ENCODE data around the gene MAT2A. TPM values are rescaled to one million over a fixed set of nuclear protein-coding genes. Genes with fewer than 3 reads are reported as not detected.

Gene MAT2A
- polyA plus RNA-seq, 1 donor (not counting 4 experiments of a cell fraction or from before 2014, with no cell fraction given): 353 TPM

DNA sequence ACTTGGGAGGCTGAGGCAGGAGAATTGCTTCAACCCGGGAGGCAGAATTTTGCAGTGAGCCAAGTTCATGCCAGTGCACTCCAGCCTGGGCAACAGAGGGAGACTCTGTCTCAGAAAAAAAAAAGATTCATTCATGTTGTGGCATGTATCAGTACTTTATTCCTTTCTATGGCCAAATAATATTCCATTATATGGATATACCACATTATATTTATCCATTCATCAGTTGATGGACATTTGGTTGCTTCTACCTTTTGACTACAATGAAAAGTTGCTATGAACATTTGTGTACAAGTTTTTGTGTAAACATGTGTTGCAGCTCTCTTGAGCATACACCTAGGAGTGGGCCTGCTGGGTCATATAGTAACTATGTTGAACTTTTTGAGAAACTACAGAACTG, 9.2 kb upstream of the MAT2A start:
- no peaks in the 10 kb centered on the region for H3K9me3 ChIP-seq (ENCODE audit: control insufficient read depth, low read depth, low read length)
- no peaks in the 10 kb centered on the region for H3K79me2 ChIP-seq (ENCODE audit: control insufficient read depth, insufficient read depth, low read length)
- DNase-seq (ENCODE audit: low read depth, low spot score): no peak
- no peak overlapping the region for H3K4me3 ChIP-seq (ENCODE audit: control insufficient read depth in 2 of 3, extremely low read depth in 1 of 3, insufficient read depth in 2 of 3, low read depth in 1 of 3, low read length in 3 of 3)
- H3K4me1 ChIP-seq (ENCODE audit: control insufficient read depth, extremely low read depth, insufficient read depth, low read length): peaks cover 2% of the 10 kb centered on the region
- no peaks in the 10 kb centered on the region for H3K36me3 ChIP-seq (ENCODE audit: control insufficient read depth in 2 of 2, extremely low read depth in 1 of 2, insufficient read depth in 2 of 2, low read length in 2 of 2)
- H4K20me1 ChIP-seq (ENCODE audit: control insufficient read depth, extremely low read depth, insufficient read depth, low read length): no peaks in the 10 kb centered on the region
- H3K4me2 ChIP-seq (ENCODE audit: control insufficient read depth, extremely low read depth, insufficient read depth, low read depth, low read length): no peak overlapping the region
- H3K9me1 ChIP-seq (ENCODE audit: control insufficient read depth, extremely low read depth, insufficient read depth, low read length): no peaks in the 10 kb centered on the region
- H3K27ac ChIP-seq (ENCODE audit: control insufficient read depth, insufficient read depth, low read length): no peak overlapping the region
- H3K9ac ChIP-seq (ENCODE audit: control insufficient read depth, extremely low read depth, insufficient read depth, low read length): no peak overlapping the region
- dilution Hi-C loops (cut with MboI; ENCODE audit: extremely low pct_ligation_motif_present, low sequenced_read_pairs): no loop called here
- no peak for TF ChIP-seq EZH2 (IDR thresholded peaks at IDR 0.05; ENCODE audit: low read length)
- no peak for TF ChIP-seq CTCF (optimal IDR thresholded peaks at IDR 0.05 in 1 of 3, IDR thresholded peaks at IDR 0.05 in 1 of 3, conservative IDR thresholded peaks at IDR 0.05 in 1 of 3; ENCODE audit: extremely low read depth in 1 of 3, insufficient read depth in 2 of 3, low read length in 3 of 3)
- H3K27me3 ChIP-seq (ENCODE audit: control insufficient read depth, extremely low read depth, insufficient read depth, low read length): no peaks in the 10 kb centered on the region
- H2AFZ ChIP-seq (ENCODE audit: control insufficient read depth, low read length): no peak overlapping the region
- no peak for FAIRE-seq

- no peak overlapping the region for H3K27ac ChIP-seq (ENCODE audit: control insufficient read depth, insufficient read depth, low read length)
- TF ChIP-seq CTCF (optimal IDR thresholded peaks at IDR 0.05 in 1 of 3, IDR thresholded peaks at IDR 0.05 in 1 of 3, conservative IDR thresholded peaks at IDR 0.05 in 1 of 3; ENCODE audit: extremely low read depth in 1 of 3, insufficient read depth in 2 of 3, low read length in 3 of 3) (no peak), EZH2 (IDR thresholded peaks at IDR 0.05; ENCODE audit: low read length) (no peak)
- no peaks in the 10 kb centered on the region for H3K9me1 ChIP-seq (ENCODE audit: control insufficient read depth, extremely low read depth, insufficient read depth, low read length)
- no peaks in the 10 kb centered on the region for H3K36me3 ChIP-seq (ENCODE audit: control insufficient read depth in 2 of 2, extremely low read depth in 1 of 2, insufficient read depth in 2 of 2, low read length in 2 of 2)
- H3K27me3 ChIP-seq (ENCODE audit: control insufficient read depth, extremely low read depth, insufficient read depth, low read length): no peaks in the 10 kb centered on the region
- no peaks in the 10 kb centered on the region for H3K9me3 ChIP-seq (ENCODE audit: control insufficient read depth, low read depth, low read length)
- H3K4me2 ChIP-seq (ENCODE audit: control insufficient read depth, extremely low read depth, insufficient read depth, low read depth, low read length): no peak overlapping the region
- DNase-seq (ENCODE audit: low read depth, low spot score) (no peak), FAIRE-seq (no peak)
- H3K9ac ChIP-seq (ENCODE audit: control insufficient read depth, extremely low read depth, insufficient read depth, low read length): no peak overlapping the region
- dilution Hi-C loops (cut with MboI; ENCODE audit: extremely low pct_ligation_motif_present, low sequenced_read_pairs): no loop called here
- no peaks in the 10 kb centered on the region for H4K20me1 ChIP-seq (ENCODE audit: control insufficient read depth, extremely low read depth, insufficient read depth, low read length)
- H2AFZ ChIP-seq (ENCODE audit: control insufficient read depth, low read length): no peak overlapping the region
- H3K4me3 ChIP-seq (ENCODE audit: control insufficient read depth in 2 of 3, extremely low read depth in 1 of 3, insufficient read depth in 2 of 3, low read depth in 1 of 3, low read length in 3 of 3): no peak overlapping the region
- no peaks in the 10 kb centered on the region for H3K79me2 ChIP-seq (ENCODE audit: control insufficient read depth, insufficient read depth, low read length)
- H3K4me1 ChIP-seq (ENCODE audit: control insufficient read depth, extremely low read depth, insufficient read depth, low read length): peaks cover 9% of the 10 kb centered on the region
Measured at GRCh38 chr2:85531589-85531988, 7.4 kb upstream of the MAT2A start.
